NT2/D1 (cell line): ENCODE measurements around the gene IL3RA.

Experiments
- SUZ12 ChIP-seq: IDR thresholded peaks from 2 replicates; pipeline ENCODE4 v1.6.1; 2011; ENCODE audit not compliant: insufficient read length, insufficient read depth; ENCODE audit errors: extremely low read depth
- YY1 ChIP-seq: IDR thresholded peaks from 2 replicates; pipeline ENCODE4 v1.6.1; 2011; ENCODE audit not compliant: insufficient read length, insufficient read depth
- ZNF274 ChIP-seq: IDR thresholded peaks from 2 replicates; pipeline ENCODE4 v1.6.1; 2011; ENCODE audit warnings: mild to moderate bottlenecking, low read depth, low read length

GRCh38 chrX:1294301-1295067, 42.1 kb upstream of the IL3RA start:
- no peak for TF ChIP-seq YY1
- TF ChIP-seq SUZ12: no peak
- TF ChIP-seq ZNF274: no peak
